SK-N-SH treated with all-trans-retinoic acid at 6 μM for 48 hours (cell line): ENCODE data around the gene SPTSSA.
"Not testable (repeated sequence)": the region's sequence is repeated elsewhere in the genome, so short reads cannot be mapped to it uniquely, and the experiment has no call there.

Experiments used
- ATAC-seq: fragments of 200-7000 bp; cut with Tn5 transposase; 3 replicates; pipeline ENCODE4 v1.9.1; 2020; ENCODE audit warnings: mild to moderate bottlenecking, moderate library complexity
- ARNTL ChIP-seq: fragments of 450-650 bp; formaldehyde crosslinking; IDR thresholded peaks from 2 replicates; pipeline ENCODE4 v1.5.0; 2020; ENCODE audit warnings: low read depth, mild to moderate bottlenecking, moderate library complexity, borderline replicate concordance
- BACH2 ChIP-seq: fragments of 250-450 bp; sonication (Bioruptor Pico); IDR thresholded peaks from 2 replicates; pipeline ENCODE4 v1.9.0; 2021; ENCODE audit warnings: mild to moderate bottlenecking, borderline replicate concordance
- CREB5 ChIP-seq: fragments of 250-450 bp; sonication (Bioruptor Pico); IDR thresholded peaks from 2 replicates; pipeline ENCODE4 v1.5.1; 2020; ENCODE audit warnings: low read depth, mild to moderate bottlenecking, moderate library complexity
- CSRNP3 ChIP-seq: fragments of 250-450 bp; sonication (Bioruptor Pico); IDR thresholded peaks from 2 replicates; pipeline ENCODE4 v1.5.1; 2021; ENCODE audit warnings: mild to moderate bottlenecking, moderate library complexity
- ESRRG ChIP-seq: fragments of 250-450 bp; sonication (Bioruptor Pico); IDR thresholded peaks from 2 replicates; pipeline ENCODE4 v1.6.1; 2021; ENCODE audit warnings: mild to moderate bottlenecking
- ISL1 ChIP-seq: fragments of 250-450 bp; sonication (Bioruptor Pico); IDR thresholded peaks from 2 replicates; pipeline ENCODE4 v2.1.2; 2022; ENCODE audit warnings: mild to moderate bottlenecking, moderate library complexity
- OSR1 ChIP-seq: fragments of 250-450 bp; sonication (Bioruptor Pico); IDR thresholded peaks from 2 replicates; pipeline ENCODE4 v1.8.0; 2022; ENCODE audit warnings: moderate library complexity, mild to moderate bottlenecking, inconsistent platforms
- PATZ1 ChIP-seq: fragments of 250-450 bp; sonication (Bioruptor Pico); IDR thresholded peaks from 2 replicates; pipeline ENCODE4 v1.8.0; 2020; ENCODE audit warnings: mild to moderate bottlenecking, moderate library complexity, borderline replicate concordance
- POU6F1 ChIP-seq: fragments of 250-450 bp; sonication (Bioruptor Pico); IDR thresholded peaks from 2 replicates; pipeline ENCODE4 v1.8.0; 2021; ENCODE audit warnings: low read depth, mild to moderate bottlenecking, moderate library complexity, borderline replicate concordance
- PPARA ChIP-seq: fragments of 250-450 bp; sonication (Bioruptor Pico); IDR thresholded peaks from 2 replicates; pipeline ENCODE4 v1.5.0; 2020; ENCODE audit warnings: mild to moderate bottlenecking, borderline replicate concordance
- RARB ChIP-seq: fragments of 250-450 bp; sonication (Bioruptor Pico); IDR thresholded peaks from 2 replicates; pipeline ENCODE4 v1.8.0; 2021; ENCODE audit warnings: mild to moderate bottlenecking, moderate library complexity
- SNAI2 ChIP-seq: fragments of 250-450 bp; sonication (Bioruptor Pico); IDR thresholded peaks from 2 replicates; pipeline ENCODE4 v1.5.0; 2020; ENCODE audit warnings: mild to moderate bottlenecking, moderate library complexity
- TCF4 ChIP-seq: fragments of 250-450 bp; sonication (Bioruptor Pico); IDR thresholded peaks from 2 replicates; pipeline ENCODE4 v1.8.0; 2021; ENCODE audit warnings: mild to moderate bottlenecking, moderate library complexity, borderline replicate concordance
- TOX ChIP-seq: fragments of 250-450 bp; sonication (Bioruptor Pico); IDR thresholded peaks from 2 replicates; pipeline ENCODE4 v1.8.0; 2021; ENCODE audit warnings: mild to moderate bottlenecking, moderate library complexity, borderline replicate concordance
- TSHZ2 ChIP-seq: fragments of 250-450 bp; sonication (Bioruptor Pico); IDR thresholded peaks from 2 replicates; pipeline ENCODE4 v1.5.0; 2020; ENCODE audit warnings: mild to moderate bottlenecking, moderate library complexity
- ZC3H10 ChIP-seq: fragments of 250-450 bp; sonication (Bioruptor Pico); IDR thresholded peaks from 2 replicates; pipeline ENCODE4 v1.5.1; 2021; ENCODE audit warnings: mild to moderate bottlenecking, moderate library complexity
- ZFP3 ChIP-seq: fragments of 250-450 bp; sonication (Bioruptor Pico); IDR thresholded peaks from 2 replicates; pipeline ENCODE4 v1.5.0; 2020; ENCODE audit warnings: mild to moderate bottlenecking, moderate library complexity
- ZFP30 ChIP-seq: fragments of 450-650 bp; formaldehyde crosslinking; IDR thresholded peaks from 2 replicates; pipeline ENCODE4 v1.5.0; 2022; ENCODE audit warnings: mild to moderate bottlenecking, moderate library complexity
- ZNF565 ChIP-seq: fragments of 450-650 bp; formaldehyde crosslinking; conservative IDR thresholded peaks from 2 replicates; pipeline ENCODE4 v1.5.0; 2020; ENCODE audit warnings: low read depth, mild to moderate bottlenecking, moderate library complexity
- ZNF8 ChIP-seq: fragments of 450-650 bp; formaldehyde crosslinking; IDR thresholded peaks from 2 replicates; pipeline ENCODE4 v1.5.0; 2020; ENCODE audit warnings: mild to moderate bottlenecking, moderate library complexity

The SPTSSA gene

GRCh38 chr14:34386865-34387485 lies 75.1 kb downstream of the SPTSSA start:
- no peak for ATAC-seq
- TF ChIP-seq POU6F1 = no peak
- TF ChIP-seq CSRNP3 (CRISPR knock-in tag) = no peak
- no peak for TF ChIP-seq ISL1 (CRISPR knock-in tag)

- ATAC-seq = not testable (repeated sequence)
Measured at GRCh38 chr14:34385881-34386280, 76.2 kb downstream of the SPTSSA start.

GRCh38 chr14:34383839-34384238 lies 78.2 kb downstream of the SPTSSA start:
- no peak for ATAC-seq
- TF ChIP-seq ZNF8 (CRISPR knock-in tag) (no peak), ZFP3 (CRISPR knock-in tag) (no peak), ZC3H10 (CRISPR knock-in tag) (no peak), ESRRG (no peak), PATZ1 (CRISPR knock-in tag) (no peak), TOX (CRISPR knock-in tag) (no peak), TCF4 (CRISPR knock-in tag) (no peak), CREB5 (CRISPR knock-in tag) (no peak), TSHZ2 (no peak), ARNTL (no peak), BACH2 (no peak), RARB (CRISPR knock-in tag) (no peak), POU6F1 (no peak), PPARA (CRISPR knock-in tag) (no peak), ZFP30 (CRISPR knock-in tag) (no peak), ZNF565 (CRISPR knock-in tag) (no peak), SNAI2 (CRISPR knock-in tag) (no peak), OSR1 (CRISPR knock-in tag) (no peak), ISL1 (CRISPR knock-in tag) (no peak)
